ENCODE results near the gene UNC5C. TPM values are rescaled to one million over a fixed set of nuclear protein-coding genes. Genes with fewer than 3 reads are reported as not detected.

The UNC5C gene
- total and polyA plus RNA-seq, 10 of the 15 experiments (the other 5 are each of a cell fraction or from before 2014, with no cell fraction given) = 0.02 to 2.0 (median 0.15) TPM; not detected in 1

- TF ChIP-seq, protein P1, sequence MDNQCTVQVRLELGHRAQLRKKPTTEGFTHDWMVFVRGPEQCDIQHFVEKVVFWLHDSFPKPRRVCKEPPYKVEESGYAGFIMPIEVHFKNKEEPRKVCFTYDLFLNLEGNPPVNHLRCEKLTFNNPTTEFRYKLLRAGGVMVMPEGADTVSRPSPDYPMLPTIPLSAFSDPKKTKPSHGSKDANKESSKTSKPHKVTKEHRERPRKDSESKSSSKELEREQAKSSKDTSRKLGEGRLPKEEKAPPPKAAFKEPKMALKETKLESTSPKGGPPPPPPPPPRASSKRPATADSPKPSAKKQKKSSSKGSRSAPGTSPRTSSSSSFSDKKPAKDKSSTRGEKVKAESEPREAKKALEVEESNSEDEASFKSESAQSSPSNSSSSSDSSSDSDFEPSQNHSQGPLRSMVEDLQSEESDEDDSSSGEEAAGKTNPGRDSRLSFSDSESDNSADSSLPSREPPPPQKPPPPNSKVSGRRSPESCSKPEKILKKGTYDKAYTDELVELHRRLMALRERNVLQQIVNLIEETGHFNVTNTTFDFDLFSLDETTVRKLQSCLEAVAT (IDR thresholded peaks at IDR 0.05) = no peak
- TF ChIP-seq POLR2AphosphoS2 (IDR thresholded peaks at IDR 0.05; ENCODE audit: low read depth, low read length) = no peak
- no peak for TF ChIP-seq SIX5 (IDR thresholded peaks at IDR 0.05; ENCODE audit: low read depth, low read length, severe bottlenecking)
- no peak for TF ChIP-seq TCF3 (IDR thresholded peaks at IDR 0.05; ENCODE audit: borderline replicate concordance, insufficient read depth, low read depth, low read length)
- no peak for TF ChIP-seq ZSCAN29 (IDR thresholded peaks at IDR 0.05)
Measured at GRCh38 chr4:95118497-95118896, 430.3 kb downstream of the UNC5C start (continued).

DNA sequence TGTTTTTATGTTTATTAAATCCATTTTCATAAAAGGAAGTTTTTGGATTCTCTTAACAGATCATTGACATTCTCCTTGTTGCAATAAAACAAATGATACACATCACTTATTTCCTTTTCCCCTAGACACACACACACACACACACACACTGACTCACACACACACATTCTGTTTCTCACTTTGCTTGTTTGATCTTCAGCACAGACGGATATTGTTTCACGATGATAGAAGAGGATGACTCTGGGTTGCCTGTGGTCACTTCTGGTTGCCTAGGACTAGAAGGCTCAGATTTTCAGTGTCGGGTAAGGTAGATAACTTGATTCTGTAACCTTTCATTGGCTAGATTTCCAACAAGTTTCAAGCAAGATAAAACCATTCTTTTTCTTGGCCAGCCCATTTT, 434.3 kb downstream of the UNC5C start:
- 87% methylated on average over 3 of the region's 3 CpGs for WGBS (ENCODE audit: insufficient coverage, insufficient replicate concordance, low lambda C conversion rate, missing lambda C conversion rate)
- DNase-seq (ENCODE audit: low read depth, low spot score) (no peak), ATAC-seq (no peak), FAIRE-seq (no peak)
- Histone ChIP-seq H3K4me1 (ENCODE audit: control insufficient read depth, insufficient read depth, low read length) (no peaks in the 10 kb centered on the region), H3K27ac (ENCODE audit: control insufficient read depth, insufficient read depth) (no peak overlapping the region), H3K27me3 (replicated peaks in 1 of 2; ENCODE audit: control insufficient read depth in 2 of 2, insufficient read depth in 2 of 2, low read length in 1 of 2) (no peaks in the 10 kb centered on the region), H3K4me2 (ENCODE audit: control insufficient read depth, insufficient read depth) (no peak overlapping the region), H3K4me3 (no peak overlapping the region), H4K20me1 (ENCODE audit: control insufficient read depth, insufficient read depth) (no peaks in the 10 kb centered on the region), H3K79me2 (ENCODE audit: control insufficient read depth, insufficient read depth, low read length) (no peaks in the 10 kb centered on the region), H3K36me3 (ENCODE audit: control insufficient read depth in 2 of 2, insufficient read depth in 2 of 2, low read length in 1 of 2) (no peaks in the 10 kb centered on the region), H2AFZ (ENCODE audit: control insufficient read depth, low read depth, low read length) (no peak overlapping the region), H3K9ac (ENCODE audit: control insufficient read depth, insufficient read depth, low read length) (no peak overlapping the region), H3K9me3 (replicated peaks; ENCODE audit: control insufficient read depth, insufficient read depth, low read length) (no peaks in the 10 kb centered on the region)
- BruUV-seq (replicated peaks) = no TSS peak
- RAD21 ChIA-PET (ENCODE audit: unreplicated experiment) = no interaction called here
- CTCF ChIA-PET = no interaction called here
- SMC1A ChIA-PET (ENCODE audit: uncharacterized antibody, unreplicated experiment) = no interaction called here
- intact Hi-C loops (cut with micrococcal nuclease; ENCODE audit: unreplicated experiment) = no loop called here
- in situ Hi-C loops (cut with MboI) = no loop called here
- POLR2A ChIA-PET = no interaction called here
- TF ChIP-seq, protein P2, sequence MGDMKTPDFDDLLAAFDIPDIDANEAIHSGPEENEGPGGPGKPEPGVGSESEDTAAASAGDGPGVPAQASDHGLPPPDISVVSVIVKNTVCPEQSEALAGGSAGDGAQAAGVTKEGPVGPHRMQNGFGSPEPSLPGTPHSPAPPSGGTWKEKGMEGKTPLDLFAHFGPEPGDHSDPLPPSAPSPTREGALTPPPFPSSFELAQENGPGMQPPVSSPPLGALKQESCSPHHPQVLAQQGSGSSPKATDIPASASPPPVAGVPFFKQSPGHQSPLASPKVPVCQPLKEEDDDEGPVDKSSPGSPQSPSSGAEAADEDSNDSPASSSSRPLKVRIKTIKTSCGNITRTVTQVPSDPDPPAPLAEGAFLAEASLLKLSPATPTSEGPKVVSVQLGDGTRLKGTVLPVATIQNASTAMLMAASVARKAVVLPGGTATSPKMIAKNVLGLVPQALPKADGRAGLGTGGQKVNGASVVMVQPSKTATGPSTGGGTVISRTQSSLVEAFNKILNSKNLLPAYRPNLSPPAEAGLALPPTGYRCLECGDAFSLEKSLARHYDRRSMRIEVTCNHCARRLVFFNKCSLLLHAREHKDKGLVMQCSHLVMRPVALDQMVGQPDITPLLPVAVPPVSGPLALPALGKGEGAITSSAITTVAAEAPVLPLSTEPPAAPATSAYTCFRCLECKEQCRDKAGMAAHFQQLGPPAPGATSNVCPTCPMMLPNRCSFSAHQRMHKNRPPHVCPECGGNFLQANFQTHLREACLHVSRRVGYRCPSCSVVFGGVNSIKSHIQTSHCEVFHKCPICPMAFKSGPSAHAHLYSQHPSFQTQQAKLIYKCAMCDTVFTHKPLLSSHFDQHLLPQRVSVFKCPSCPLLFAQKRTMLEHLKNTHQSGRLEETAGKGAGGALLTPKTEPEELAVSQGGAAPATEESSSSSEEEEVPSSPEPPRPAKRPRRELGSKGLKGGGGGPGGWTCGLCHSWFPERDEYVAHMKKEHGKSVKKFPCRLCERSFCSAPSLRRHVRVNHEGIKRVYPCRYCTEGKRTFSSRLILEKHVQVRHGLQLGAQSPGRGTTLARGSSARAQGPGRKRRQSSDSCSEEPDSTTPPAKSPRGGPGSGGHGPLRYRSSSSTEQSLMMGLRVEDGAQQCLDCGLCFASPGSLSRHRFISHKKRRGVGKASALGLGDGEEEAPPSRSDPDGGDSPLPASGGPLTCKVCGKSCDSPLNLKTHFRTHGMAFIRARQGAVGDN (IDR thresholded peaks at IDR 0.05) = no peak
- no peak for TF ChIP-seq RELA (IDR thresholded peaks at IDR 0.05; ENCODE audit: borderline replicate concordance, partially characterized antibody)
- no peak for TF ChIP-seq KDM1A (IDR thresholded peaks at IDR 0.05; ENCODE audit: borderline replicate concordance)
- no peak for TF ChIP-seq ZNF207 (IDR thresholded peaks at IDR 0.05; ENCODE audit: borderline replicate concordance)
- no peak for TF ChIP-seq BCLAF1 (IDR thresholded peaks at IDR 0.05)
- no peak for TF ChIP-seq ZNF622 (IDR thresholded peaks at IDR 0.05)
- TF ChIP-seq JUNB (IDR thresholded peaks at IDR 0.05) = no peak

Measured in GM12878 (cell line).